IMR-90 (cell line): Measurements from ENCODE around the gene CLEC4G. TPM values are rescaled to one million over a fixed set of nuclear protein-coding genes. Genes with fewer than 3 reads are reported as not detected.

Experiments used
- ATAC-seq: fragments of 200-7000 bp; cut with Tn5 transposase; 2 replicates; pipeline ENCODE4 v1.9.1; 2020; ENCODE audit warnings: low read depth, mild to moderate bottlenecking, moderate library complexity
- BruUV-seq: library from RNA; stranded (reverse); fragments of 400-500 nt; replicated peaks from 2 replicates; lab custom pipeline; 2021; lab: Mats Ljungman, UMichigan
- CTCF ChIA-PET: fragments of 300-600 bp; formaldehyde crosslinking; extraction: SDS; loops from one replicate; lab custom pipeline; 2021; ENCODE audit warnings: antibody characterized with exemption; lab: Yijun Ruan, JAX
- POLR2A ChIA-PET: fragments of 300-600 bp; sonication (Branson Sonifier 250); formaldehyde crosslinking; loops from one replicate; lab custom pipeline; 2022; ENCODE audit warnings: antibody characterized with exemption; ENCODE audit not compliant: unreplicated experiment; lab: Charles Lee
- DNase-seq: peaks from one replicate; pipeline ENCODE4 v3.0.0; 2013
- H2AFZ ChIP-seq: replicated peaks from 2 replicates; pipeline ENCODE3; 2013; ENCODE audit warnings: low read length, mild to moderate bottlenecking; ENCODE audit not compliant: poor library complexity
- H2AK5ac ChIP-seq: 2 replicates; pipeline ENCODE4 v1.6.1; 2013; ENCODE audit warnings: low read depth, low read length, inconsistent platforms
- H2AK9ac ChIP-seq: replicated peaks from 2 replicates; pipeline ENCODE3; 2013; ENCODE audit warnings: mild to moderate bottlenecking, low read depth, low read length, moderate library complexity; ENCODE audit not compliant: poor library complexity
- H2BK120ac ChIP-seq: 2 replicates; pipeline ENCODE4 v1.6.1; 2013; ENCODE audit warnings: low read depth, low read length, inconsistent platforms
- H2BK15ac ChIP-seq: 3 replicates; pipeline ENCODE4 v1.6.1; 2013; ENCODE audit warnings: low read depth, low read length, inconsistent platforms
- H2BK20ac ChIP-seq: 2 replicates; pipeline ENCODE4 v1.6.1; 2013; ENCODE audit warnings: low read depth, mild to moderate bottlenecking, inconsistent platforms, low read length, moderate library complexity
- H2BK5ac ChIP-seq: 2 replicates; pipeline ENCODE4 v1.6.1; 2013; ENCODE audit warnings: mild to moderate bottlenecking, low read depth, low read length, inconsistent platforms; ENCODE audit not compliant: poor library complexity, severe bottlenecking
- H3K14ac ChIP-seq: replicated peaks from 2 replicates; pipeline ENCODE4 v1.6.1; 2013; ENCODE audit warnings: low read depth, low read length, inconsistent platforms
- H3K18ac ChIP-seq: 2 replicates; pipeline ENCODE4 v1.6.1; 2013; ENCODE audit warnings: low read depth, low read length, control low read depth
- H3K23ac ChIP-seq: 2 replicates; pipeline ENCODE4 v1.6.1; 2013; ENCODE audit warnings: low read depth, low read length, inconsistent platforms
- H3K27ac ChIP-seq: 2 replicates; pipeline ENCODE4 v1.5.1; 2013; ENCODE audit warnings: mild to moderate bottlenecking, control low read depth, low read length; ENCODE audit not compliant: insufficient read depth
- H3K27me3 ChIP-seq: 2 replicates; pipeline ENCODE4 v1.6.1; 2013; ENCODE audit warnings: low read length; ENCODE audit not compliant: control insufficient read depth, insufficient read depth
- H3K36me3 ChIP-seq: 2 replicates; pipeline ENCODE4 v1.6.1; 2013; ENCODE audit warnings: low read length, mixed read lengths; ENCODE audit not compliant: control insufficient read depth, insufficient read depth
- H3K4ac ChIP-seq: 2 replicates; pipeline ENCODE4 v1.6.1; 2013; ENCODE audit warnings: low read depth, low read length, inconsistent platforms
- H3K4me1 ChIP-seq: 2 replicates; pipeline ENCODE4 v1.6.1; 2013; ENCODE audit warnings: low read length, mixed read lengths; ENCODE audit not compliant: control insufficient read depth, insufficient read depth
- H3K4me2 ChIP-seq: 2 replicates; pipeline ENCODE4 v1.6.1; 2013; ENCODE audit warnings: low read depth, mild to moderate bottlenecking, control low read depth, low read length, moderate library complexity
- H3K4me3 ChIP-seq: 2 replicates; pipeline ENCODE4 v1.5.1; 2013; ENCODE audit warnings: low read depth, mild to moderate bottlenecking, control low read depth, low read length, moderate library complexity; ENCODE audit not compliant: insufficient read depth
- H3K56ac ChIP-seq: 2 replicates; pipeline ENCODE4 v1.6.1; 2013; ENCODE audit warnings: low read length, inconsistent platforms; ENCODE audit not compliant: insufficient read depth; ENCODE audit errors: extremely low read depth
- H3K79me1 ChIP-seq, 2 experiments: 2 replicates each; pipeline ENCODE4 v1.6.1; 2013; ENCODE audit warnings: low read length in 2 of 2, inconsistent platforms in 1 of 2, low read depth in 1 of 2
- H3K9ac ChIP-seq: 2 replicates; pipeline ENCODE4 v1.6.1; 2013; ENCODE audit warnings: low read depth, low read length, control low read depth
- H3K9me1 ChIP-seq: 2 replicates; pipeline ENCODE4 v1.6.1; 2013; ENCODE audit warnings: low read length, inconsistent platforms; ENCODE audit not compliant: insufficient read depth
- H3K9me3 ChIP-seq: 2 replicates; pipeline ENCODE4 v1.6.1; 2013; ENCODE audit warnings: low read length; ENCODE audit not compliant: control insufficient read depth, insufficient read depth
- H4K20me1 ChIP-seq: 2 replicates; pipeline ENCODE4 v1.6.1; 2013; ENCODE audit warnings: low read length, inconsistent platforms; ENCODE audit not compliant: insufficient read depth
- H4K5ac ChIP-seq: 2 replicates; pipeline ENCODE4 v1.6.1; 2013; ENCODE audit warnings: mild to moderate bottlenecking, low read depth, low read length, control low read depth
- H4K8ac ChIP-seq, 2 experiments: 2 replicates each; pipeline ENCODE4 v1.6.1; 2013; ENCODE audit warnings: low read depth in 2 of 2, low read length in 2 of 2, control low read depth in 1 of 2, inconsistent platforms in 1 of 2
- H4K91ac ChIP-seq: 2 replicates; pipeline ENCODE4 v1.6.1; 2013; ENCODE audit warnings: low read depth, low read length, inconsistent platforms; ENCODE audit not compliant: insufficient read depth
- BHLHE40 ChIP-seq: fragments of 150-350 bp; IDR thresholded peaks from 2 replicates; pipeline ENCODE4 v1.6.1; 2016; ENCODE audit warnings: mild to moderate bottlenecking, low read depth, low read length
- CEBPB ChIP-seq: IDR thresholded peaks from 2 replicates; pipeline ENCODE4 v1.6.1; 2012; ENCODE audit warnings: low read depth, low read length, improper control_type of control experiment
- CHD1 ChIP-seq: IDR thresholded peaks from 2 replicates; pipeline ENCODE4 v1.6.1; 2012; ENCODE audit warnings: low read depth, low read length, improper control_type of control experiment
- CTCF ChIP-seq: conservative IDR thresholded peaks from 2 replicates; pipeline ENCODE4 v1.5.1; 2012; ENCODE audit warnings: mild to moderate bottlenecking, low read depth, low read length, improper control_type of control experiment
- ELK1 ChIP-seq: fragments of 150-350 bp; IDR thresholded peaks from 2 replicates; pipeline ENCODE4 v1.6.1; 2016; ENCODE audit warnings: low read depth, mild to moderate bottlenecking, low read length, moderate library complexity, borderline replicate concordance
- FOS ChIP-seq: fragments of 150-350 bp; IDR thresholded peaks from 2 replicates; pipeline ENCODE4 v1.6.1; 2016; ENCODE audit warnings: low read depth, low read length
- MAFK ChIP-seq: IDR thresholded peaks from 2 replicates; pipeline ENCODE4 v1.6.1; 2012; ENCODE audit warnings: low read depth, low read length, improper control_type of control experiment
- MAZ ChIP-seq: IDR thresholded peaks from 2 replicates; pipeline ENCODE4 v1.6.1; 2012; ENCODE audit warnings: low read depth, mild to moderate bottlenecking, low read length, improper control_type of control experiment, moderate library complexity, borderline replicate concordance
- NFE2L2 ChIP-seq: fragments of 150-350 bp; IDR thresholded peaks from 2 replicates; pipeline ENCODE4 v1.6.1; 2016; ENCODE audit warnings: low read depth, mild to moderate bottlenecking, low read length
- POLR2A ChIP-seq: IDR thresholded peaks from 2 replicates; pipeline ENCODE4 v1.6.1; 2012; ENCODE audit warnings: mild to moderate bottlenecking, low read depth, low read length
- RAD21 ChIP-seq: IDR thresholded peaks from 2 replicates; pipeline ENCODE4 v1.6.1; 2012; ENCODE audit warnings: low read length, improper control_type of control experiment
- RCOR1 ChIP-seq: IDR thresholded peaks from 2 replicates; pipeline ENCODE4 v1.6.1; 2012; ENCODE audit warnings: mild to moderate bottlenecking, low read length, improper control_type of control experiment; ENCODE audit not compliant: insufficient replicate concordance
- RFX5 ChIP-seq: IDR thresholded peaks from 2 replicates; pipeline ENCODE4 v1.8.0; 2012; ENCODE audit warnings: low read depth, mild to moderate bottlenecking, low read length, moderate library complexity
- SMC3 ChIP-seq: fragments of 150-350 bp; IDR thresholded peaks from 2 replicates; pipeline ENCODE4 v1.6.1; 2016; ENCODE audit warnings: low read depth, mild to moderate bottlenecking, antibody characterized with exemption, low read length, moderate library complexity
- USF2 ChIP-seq: fragments of 150-350 bp; IDR thresholded peaks from 2 replicates; pipeline ENCODE4 v1.6.1; 2017; ENCODE audit warnings: mild to moderate bottlenecking, antibody characterized with exemption, low read length, low read depth
- WGBS, 2 experiments: methylation state at CpG; one replicate each; pipeline versions ENCODE4 v1.1.5 to v1.1.7; 2013; ENCODE audit warnings: missing lambda C conversion rate in 2 of 2; ENCODE audit not compliant: insufficient read length in 1 of 2; ENCODE audit errors: extremely low coverage in 2 of 2; 5-methylcytosine and 5-hydroxymethylcytosine counted together
- dilution Hi-C: fragments of 300-500 bp; cut with HindIII; formaldehyde crosslinking; loops from one replicate; pipeline ENCODE4 v1.14.3; 2018; ENCODE audit warnings: low sequenced_read_pairs; ENCODE audit not compliant: unreplicated experiment
- in situ Hi-C: fragments of 300-500 bp; cut with MboI; formaldehyde crosslinking; loops from 3 replicates; pipeline ENCODE4 v1.14.3; 2019; ENCODE audit warnings: low sequenced_read_pairs, inconsistent platforms, mixed read lengths
- intact Hi-C: fragments of 100-400 bp; cut with micrococcal nuclease; formaldehyde crosslinking; loops from 2 replicates; pipeline ENCODE4 v1.10.0; 2022
- polyA plus RNA-seq, 3 experiments: library from polyadenylated mRNA; depleted of rRNA; stranded (reverse); fragments of >200 nt; gene quantifications; 2 replicates each; pipeline ENCODE4 v1.2.3, GENCODE V29; 2012; ENCODE audit warnings: low replicate concordance in 1 of 3
- total RNA-seq: library from RNA; depleted of rRNA; stranded (reverse); fragments of >200 nt; gene quantifications from 2 replicates; pipeline ENCODE4 v1.2.3, GENCODE V29; 2012

CLEC4G gene
- total and polyA plus RNA-seq, 2 of the 4 experiments (the other 2 are of a cell fraction), result not detected

GRCh38 chr19:7678971-7679751 is 52.7 kb downstream of the CLEC4G start:
- no peak overlapping the region for H4K91ac ChIP-seq
- H3K36me3 ChIP-seq, result peaks cover 11% of the 10 kb centered on the region; the same call in 1 of the 2 replicates
- no TSS peak for BruUV-seq
- ATAC-seq, result no peak
- H3K14ac ChIP-seq, result no peak overlapping the region
- no peak overlapping the region for H3K9ac ChIP-seq
- peaks cover 8% of the 10 kb centered on the region for H3K27me3 ChIP-seq
- no peaks in the 10 kb centered on the region for H3K9me3 ChIP-seq
- no peak overlapping the region for H3K4ac ChIP-seq
- peaks cover 3% of the 10 kb centered on the region for H3K9me1 ChIP-seq
- H2AK9ac ChIP-seq, result peak overlapping the region; percentile 89
- no peak overlapping the region for H3K4me3 ChIP-seq
- 0 out of 2 replicates have a peak overlapping the region, but pooled peaks have one; percentile 49 for H2AK5ac ChIP-seq
- no peak overlapping the region for H3K56ac ChIP-seq
- no peak overlapping the region for H2BK15ac ChIP-seq
- ChIA-PET POLR2A (no interaction called here), CTCF (no interaction called here)
- intact Hi-C loops, result no loop called here
- H4K20me1 ChIP-seq, result peaks cover 4% of the 10 kb centered on the region
- H3K79me1 ChIP-seq, result peaks cover 0 to 28% of the 10 kb centered on the region in 2 experiments; a peak in 3 of 4 replicates
- dilution Hi-C loops, result no loop called here
- H3K27ac ChIP-seq, result no peak overlapping the region
- peak overlapping the region; percentile 34 for H2AFZ ChIP-seq
- H3K4me1 ChIP-seq, result peaks cover 4% of the 10 kb centered on the region; the same call in 1 of the 2 replicates
- H3K23ac ChIP-seq, result no peak overlapping the region
- DNase-seq, result no peak
- 50% methylated on average over 11 of the region's 30 CpGs; no CpG with 5 or more reads in 1 of the 2 experiments for WGBS, 2 experiments
- H3K4me2 ChIP-seq, result no peak overlapping the region
- H4K8ac ChIP-seq, result no peak overlapping the region
- H4K5ac ChIP-seq, result no peak overlapping the region
- H2BK5ac ChIP-seq, result no peak overlapping the region
- H3K18ac ChIP-seq, result no peak overlapping the region
- H2BK120ac ChIP-seq, result no peak overlapping the region
- H2BK20ac ChIP-seq, result no peak overlapping the region
- in situ Hi-C loops, result no loop called here
- TF ChIP-seq RAD21 (no peak), USF2 (no peak), RCOR1 (no peak), POLR2A (no peak), SMC3 (no peak), FOS (no peak), NFE2L2 (no peak), MAZ (no peak), BHLHE40 (no peak), CHD1 (no peak), RFX5 (no peak), CTCF (no peak), MAFK (no peak), ELK1 (no peak), CEBPB (no peak)
